Measurements from ENCODE around the gene ZNF423. TPM values are rescaled to one million over a fixed set of nuclear protein-coding genes. Genes with fewer than 3 reads are reported as not detected.
"Not testable (repeated sequence)": the region's sequence is repeated elsewhere in the genome, so short reads cannot be mapped to it uniquely, and the experiment has no call there.

ZNF423 gene
- total and polyA plus RNA-seq, 10 donors: 0.36 to 7.0 (median 3.7) TPM

GRCh38 chr16:49684696-49685095, 171.2 kb downstream of the ZNF423 start:
- intact Hi-C loops (cut with DNase I; ENCODE audit: low total_unique reads): no loop called here
- TF ChIP-seq POLR2A (IDR thresholded peaks at IDR 0.05) (no peak), POLR2AphosphoS5 (IDR thresholded peaks at IDR 0.05) (no peak)
- TF ChIP-seq, protein P1, sequence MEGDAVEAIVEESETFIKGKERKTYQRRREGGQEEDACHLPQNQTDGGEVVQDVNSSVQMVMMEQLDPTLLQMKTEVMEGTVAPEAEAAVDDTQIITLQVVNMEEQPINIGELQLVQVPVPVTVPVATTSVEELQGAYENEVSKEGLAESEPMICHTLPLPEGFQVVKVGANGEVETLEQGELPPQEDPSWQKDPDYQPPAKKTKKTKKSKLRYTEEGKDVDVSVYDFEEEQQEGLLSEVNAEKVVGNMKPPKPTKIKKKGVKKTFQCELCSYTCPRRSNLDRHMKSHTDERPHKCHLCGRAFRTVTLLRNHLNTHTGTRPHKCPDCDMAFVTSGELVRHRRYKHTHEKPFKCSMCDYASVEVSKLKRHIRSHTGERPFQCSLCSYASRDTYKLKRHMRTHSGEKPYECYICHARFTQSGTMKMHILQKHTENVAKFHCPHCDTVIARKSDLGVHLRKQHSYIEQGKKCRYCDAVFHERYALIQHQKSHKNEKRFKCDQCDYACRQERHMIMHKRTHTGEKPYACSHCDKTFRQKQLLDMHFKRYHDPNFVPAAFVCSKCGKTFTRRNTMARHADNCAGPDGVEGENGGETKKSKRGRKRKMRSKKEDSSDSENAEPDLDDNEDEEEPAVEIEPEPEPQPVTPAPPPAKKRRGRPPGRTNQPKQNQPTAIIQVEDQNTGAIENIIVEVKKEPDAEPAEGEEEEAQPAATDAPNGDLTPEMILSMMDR (IDR thresholded peaks at IDR 0.05 in 8 of 11, conservative IDR thresholded peaks at IDR 0.05 in 3 of 11): no peak
- 80 to 100% (median 95%) methylated on average over 1 to 10 of the region's 10 CpGs for WGBS, 5 donors
- Histone ChIP-seq H3K27ac (no peak overlapping the region), H3K27me3 (replicated peaks in 1 of 7) (peaks cover 0 to 19% (median 0%) of the 10 kb centered on the region in 7 donors), H3K36me3 (no peaks in the 10 kb centered on the region), H3K9me3 (peaks cover 0 to 13% (median 9%) of the 10 kb centered on the region in 8 donors), H3K4me3 (no peak overlapping the region), H3K4me1 (no peaks in the 10 kb centered on the region)
- DNase-seq: no peak

DNA sequence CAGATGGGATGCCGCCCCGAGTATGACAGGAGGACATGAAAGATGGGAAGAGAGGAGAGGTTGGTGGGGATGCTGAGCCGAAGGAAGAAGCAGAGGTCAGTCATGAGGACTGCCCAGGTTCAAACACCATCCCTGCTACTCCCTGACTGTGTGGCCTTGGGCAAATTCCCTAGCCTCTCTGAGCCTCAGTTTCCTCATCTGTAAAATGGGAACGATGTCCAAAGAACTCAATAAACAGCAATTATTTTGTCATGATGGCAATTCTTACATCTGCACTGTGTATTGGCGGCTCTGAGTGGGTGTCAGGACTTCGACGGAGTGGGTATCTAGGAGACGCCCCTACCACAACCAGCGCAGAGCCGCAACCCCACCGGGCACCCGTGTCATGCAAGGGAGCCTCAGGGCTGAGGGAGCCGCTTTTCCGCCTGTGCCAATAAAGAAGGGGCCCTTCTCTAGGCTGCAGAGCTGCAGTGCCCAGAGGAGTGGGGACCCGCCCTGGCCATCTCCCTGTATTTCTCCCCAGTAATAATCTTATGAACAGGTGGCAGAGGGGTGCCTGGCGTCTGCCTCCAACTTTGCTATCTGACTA, 173.2 kb downstream of the ZNF423 start:
- Histone ChIP-seq H3K36me3 (no peaks in the 10 kb centered on the region), H3K27ac (no peak overlapping the region), H3K4me3 (no peak overlapping the region), H3K27me3 (replicated peaks in 1 of 7) (peaks cover 0 to 12% (median 0%) of the 10 kb centered on the region in 7 donors), H3K4me1 (no peaks in the 10 kb centered on the region), H3K9me3 (peaks cover 0 to 14% (median 9%) of the 10 kb centered on the region in 8 donors)
- no peak for DNase-seq
- intact Hi-C loops (cut with DNase I; ENCODE audit: low total_unique reads): no loop called here
- WGBS, 5 donors: 92 to 96% (median 93%) methylated on average over 14 to 16 of the region's 16 CpGs
- no peak for TF ChIP-seq POLR2A (IDR thresholded peaks at IDR 0.05)
- TF ChIP-seq, protein P1 (IDR thresholded peaks at IDR 0.05 in 8 of 11, conservative IDR thresholded peaks at IDR 0.05 in 3 of 11): no peak
- TF ChIP-seq POLR2AphosphoS5 (IDR thresholded peaks at IDR 0.05): no peak

- DNase-seq: no peak
- intact Hi-C loops (cut with DNase I; ENCODE audit: low total_unique reads): no loop called here
- H3K4me1 ChIP-seq: no peaks in the 10 kb centered on the region
- TF ChIP-seq POLR2A (IDR thresholded peaks at IDR 0.05): no peak
- TF ChIP-seq POLR2AphosphoS5 (IDR thresholded peaks at IDR 0.05): no peak
- TF ChIP-seq, protein P1 (IDR thresholded peaks at IDR 0.05 in 8 of 11, conservative IDR thresholded peaks at IDR 0.05 in 3 of 11): no peak
- H3K36me3 ChIP-seq: no peaks in the 10 kb centered on the region
- no peak overlapping the region for H3K4me3 ChIP-seq
- WGBS, 5 donors: 85 to 94% (median 87%) methylated on average over 9 of the region's 9 CpGs
- no peak overlapping the region for H3K27ac ChIP-seq
- H3K9me3 ChIP-seq: peaks cover 0 to 14% (median 9%) of the 10 kb centered on the region in 8 donors
- H3K27me3 ChIP-seq (replicated peaks in 1 of 7): peaks cover 0 to 3% (median 0%) of the 10 kb centered on the region in 7 donors
Observed at GRCh38 chr16:49681217-49681883, 174.6 kb downstream of the ZNF423 start.

- Histone ChIP-seq H3K9me3 (peaks cover 0 to 14% (median 9%) of the 10 kb centered on the region in 8 donors), H3K27ac (no peak overlapping the region), H3K36me3 (no peaks in the 10 kb centered on the region), H3K4me3 (no peak overlapping the region), H3K27me3 (replicated peaks in 1 of 7) (peaks cover 0 to 3% (median 0%) of the 10 kb centered on the region in 7 donors), H3K4me1 (no peaks in the 10 kb centered on the region)
- intact Hi-C loops (cut with DNase I; ENCODE audit: low total_unique reads): no loop called here
- no peak for DNase-seq
- TF ChIP-seq POLR2A (IDR thresholded peaks at IDR 0.05) (no peak), POLR2AphosphoS5 (IDR thresholded peaks at IDR 0.05) (no peak)
- TF ChIP-seq, protein P1 (IDR thresholded peaks at IDR 0.05 in 8 of 11, conservative IDR thresholded peaks at IDR 0.05 in 3 of 11): no peak
- WGBS, 5 donors: 95 to 100% (median 98%) methylated on average over 2 to 7 of the region's 7 CpGs; no CpG with 5 or more reads in 1 of the 5 donors
Observed at GRCh38 chr16:49679095-49679494, 176.8 kb downstream of the ZNF423 start.

GRCh38 chr16:49677661-49678060, 178.3 kb downstream of the ZNF423 start:
- DNase-seq; H3K27ac ChIP-seq; intact Hi-C loops (cut with DNase I; ENCODE audit: low total_unique reads); H3K4me1 ChIP-seq; H3K36me3 ChIP-seq; H3K4me3 ChIP-seq; H3K27me3 ChIP-seq (replicated peaks in 1 of 7): not testable (repeated sequence)
- peaks cover 0 to 14% (median 9%) of the 10 kb centered on the region in 8 donors for H3K9me3 ChIP-seq
- 84 to 94% (median 91%) methylated on average over 6 of the region's 6 CpGs for WGBS, 5 donors
